Motor neuron (in vitro differentiated cells): ENCODE results near the gene DENND10. TPM values are rescaled to one million over a fixed set of nuclear protein-coding genes. Genes with fewer than 3 reads are reported as not detected.

Source experiments
- ATAC-seq, 8 experiments: fragments of 200-7000 bp; cut with Tn5 transposase; replicated peaks in 6 of 8; 2 replicates each; pipeline ENCODE4 v1.8.0; 2021; ENCODE audit warnings: mild to moderate bottlenecking in 8 of 8, moderate library complexity in 8 of 8
- H3K27ac ChIP-seq, 2 donors: fragments of 250-450 bp; sonication (Bioruptor Pico); 2 replicates each; pipeline ENCODE4 v1.9.0; 2021; ENCODE audit warnings: antibody characterized with exemption in 2 of 2, mild to moderate bottlenecking in 2 of 2, moderate library complexity in 1 of 2
- H3K4me1 ChIP-seq, 2 donors: fragments of 250-450 bp; sonication (Bioruptor Pico); replicated peaks in 1 of 2; 2 replicates each; pipeline ENCODE4 v1.6.1; 2021; ENCODE audit warnings: antibody characterized with exemption in 2 of 2, mild to moderate bottlenecking in 2 of 2, moderate library complexity in 1 of 2
- H3K4me3 ChIP-seq, 5 donors: fragments of 250-450 bp; sonication (Bioruptor Pico); 2 replicates each; pipeline ENCODE4 v1.9.0; 2021; ENCODE audit warnings: antibody characterized with exemption in 5 of 5, mild to moderate bottlenecking in 5 of 5, moderate library complexity in 4 of 5
- WGBS, 10 experiments: fragments of 450-650 bp; shearing (Covaris generic); methylation state at CpG; one replicate each; pipeline ENCODE4 v1.0.0; 2022; 5-methylcytosine and 5-hydroxymethylcytosine counted together
- in situ Hi-C, 9 experiments: fragments of 400-800 bp; cut with MboI; loops; one replicate each; pipeline ENCODE4 v1.15.0; 2021; ENCODE audit warnings: low sequenced_read_pairs in 9 of 9, low pct_unique_long_range_greater_than_20kb in 2 of 9; ENCODE audit not compliant: unreplicated experiment in 9 of 9
- total RNA-seq, 8 experiments: library from RNA; unstranded; fragments of 300-600 nt; gene quantifications; 2 replicates each; pipeline versions ENCODE4 v1.2.3 to v1.2.4, GENCODE V29; 2022

The DENND10 gene, protein sequence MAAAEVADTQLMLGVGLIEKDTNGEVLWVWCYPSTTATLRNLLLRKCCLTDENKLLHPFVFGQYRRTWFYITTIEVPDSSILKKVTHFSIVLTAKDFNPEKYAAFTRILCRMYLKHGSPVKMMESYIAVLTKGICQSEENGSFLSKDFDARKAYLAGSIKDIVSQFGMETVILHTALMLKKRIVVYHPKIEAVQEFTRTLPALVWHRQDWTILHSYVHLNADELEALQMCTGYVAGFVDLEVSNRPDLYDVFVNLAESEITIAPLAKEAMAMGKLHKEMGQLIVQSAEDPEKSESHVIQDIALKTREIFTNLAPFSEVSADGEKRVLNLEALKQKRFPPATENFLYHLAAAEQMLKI
- 10 to 100 TPM; 29.1 to 51.2 (median 39.8) TPM for total RNA-seq

DNA sequence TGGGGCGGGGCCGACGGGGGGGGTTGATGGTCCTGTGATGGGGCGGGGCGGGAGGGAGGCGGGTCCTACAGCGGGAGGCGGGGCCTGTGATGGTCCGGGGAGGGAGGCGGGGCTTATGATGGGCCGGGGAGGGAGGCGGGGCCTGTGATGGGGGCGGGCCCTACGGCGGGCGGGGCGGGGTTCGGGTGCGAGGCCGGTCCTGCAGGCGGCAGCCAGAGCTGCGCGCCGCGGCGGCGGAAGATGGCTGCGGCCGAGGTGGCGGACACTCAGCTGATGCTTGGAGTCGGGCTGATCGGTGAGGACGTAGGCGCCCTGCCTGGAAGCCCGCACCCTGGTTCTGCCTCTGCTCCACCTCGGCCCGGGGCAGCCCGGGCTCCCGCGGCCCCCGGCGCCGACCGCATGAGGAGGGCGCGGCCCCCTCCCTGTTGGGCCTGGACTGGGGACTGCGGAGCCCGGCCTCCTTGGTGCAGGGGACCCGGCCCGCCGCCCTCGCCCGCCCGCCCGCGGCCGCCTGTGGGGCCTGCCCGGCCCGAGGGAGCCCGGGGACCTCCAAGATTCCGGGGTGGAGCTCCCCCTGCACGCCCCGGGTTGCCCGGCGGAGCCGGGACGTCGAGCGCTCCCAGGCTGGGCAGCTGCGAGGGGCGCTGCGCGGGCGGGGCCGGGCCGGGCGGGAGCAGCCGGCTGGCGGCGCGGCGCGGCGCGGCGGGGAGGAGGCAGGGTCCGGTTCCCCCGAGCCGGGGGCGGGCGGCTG, at the start of gene DENND10:
TSS of gene DENND10 (plus strand) at position 211 of the 751 bp plus-strand sequence. CDS start at position 241, 30 bp downstream.
- in situ Hi-C loops = no loop called here
- ATAC-seq = peak; percentile 81 to 89 (median 85)
- WGBS, 10 experiments = 0% methylated on average over 2 to 3 of the region's 91 CpGs; no CpG with 5 or more reads in 8 of the 10 experiments
- Histone ChIP-seq H3K27ac (peak within 1 kb of the TSS; percentile 39 to 82), H3K4me3 (peak within 1 kb of the TSS; percentile 80 to 95 (median 88)), H3K4me1 (peaks cover 0 to 6% of the 10 kb centered on the region in 2 donors)

DNA sequence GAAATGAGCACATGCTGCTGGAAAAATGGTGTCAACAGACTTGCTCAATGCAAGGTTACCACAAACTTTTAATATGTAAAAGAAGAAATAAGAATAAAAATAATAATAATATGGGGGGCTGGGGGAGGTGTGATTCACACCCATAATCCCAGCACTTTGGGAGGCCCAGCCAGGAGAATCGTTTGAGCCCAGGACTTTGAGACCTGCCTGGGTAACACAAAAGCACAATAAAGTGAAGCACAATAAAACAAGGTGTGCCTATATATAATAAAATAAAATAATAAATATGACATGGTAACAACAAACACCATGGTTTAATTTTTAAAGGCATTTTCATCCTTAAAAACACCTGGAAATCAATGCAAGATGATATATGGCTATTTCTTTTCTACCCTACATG, 48.4 kb upstream of the DENND10 start:
- in situ Hi-C loops = no loop called here
- 78 to 100% (median 100%) methylated on average over 1 of the region's 1 CpG; no CpG with 5 or more reads in 4 of the 10 experiments for WGBS, 10 experiments

DNA sequence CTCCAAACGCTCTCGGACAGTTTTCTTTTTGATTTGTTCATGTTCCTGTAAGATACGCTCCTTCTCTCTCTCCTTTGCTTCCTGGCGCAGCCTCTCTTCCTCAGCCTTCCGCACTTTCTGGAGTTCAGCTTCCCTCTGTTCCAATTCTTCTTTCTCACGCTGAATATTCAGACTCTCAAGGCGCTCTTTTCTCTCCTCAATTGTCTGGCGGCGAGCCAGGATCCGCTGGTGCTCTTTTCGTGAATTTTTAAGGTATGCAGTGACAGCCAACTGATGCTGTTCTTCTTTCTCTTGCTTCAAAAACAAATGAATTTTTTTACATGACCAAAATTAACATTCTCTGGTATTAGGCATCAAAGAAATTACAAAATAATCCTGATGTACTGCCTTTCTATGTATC, 45.9 kb upstream of the DENND10 start:
- ATAC-seq = no peak
- WGBS, 10 experiments = 85 to 99% (median 92%) methylated on average over 10 to 11 of the region's 11 CpGs
- H3K4me3 ChIP-seq = no peak overlapping the region
- no peaks in the 10 kb centered on the region for H3K4me1 ChIP-seq
- no peak overlapping the region for H3K27ac ChIP-seq
- in situ Hi-C loops = no loop called here

More for the DNA sequence above, 48.4 kb upstream of the DENND10 start:
- Histone ChIP-seq H3K4me3 (no peak overlapping the region), H3K4me1 (no peaks in the 10 kb centered on the region), H3K27ac (no peak overlapping the region)
- no peak for ATAC-seq

DNA sequence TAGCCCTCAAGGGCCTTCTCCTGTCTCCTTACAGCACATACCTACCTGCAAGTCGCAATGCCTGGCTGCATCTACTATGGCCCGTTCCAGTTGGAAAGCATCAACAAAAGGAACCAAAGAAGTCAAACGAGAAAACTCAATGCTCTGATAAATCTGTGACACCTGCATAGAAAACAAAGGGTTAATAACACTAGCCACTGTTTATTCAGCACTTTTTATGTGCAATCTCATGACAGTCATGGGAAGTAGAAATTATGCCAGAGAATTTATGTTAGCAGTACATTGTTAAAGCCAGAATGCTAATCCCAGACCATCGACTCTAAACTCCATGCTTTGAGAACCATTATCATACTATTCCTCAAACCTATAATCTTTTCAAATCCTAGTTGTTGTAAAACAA, 44.4 kb upstream of the DENND10 start:
- in situ Hi-C loops = no loop called here
- no peak overlapping the region for H3K27ac ChIP-seq
- 40 to 100% (median 93%) methylated on average over 1 to 4 of the region's 4 CpGs for WGBS, 10 experiments
- H3K4me1 ChIP-seq = no peaks in the 10 kb centered on the region
- ATAC-seq = no peak
- no peak overlapping the region for H3K4me3 ChIP-seq

DNA sequence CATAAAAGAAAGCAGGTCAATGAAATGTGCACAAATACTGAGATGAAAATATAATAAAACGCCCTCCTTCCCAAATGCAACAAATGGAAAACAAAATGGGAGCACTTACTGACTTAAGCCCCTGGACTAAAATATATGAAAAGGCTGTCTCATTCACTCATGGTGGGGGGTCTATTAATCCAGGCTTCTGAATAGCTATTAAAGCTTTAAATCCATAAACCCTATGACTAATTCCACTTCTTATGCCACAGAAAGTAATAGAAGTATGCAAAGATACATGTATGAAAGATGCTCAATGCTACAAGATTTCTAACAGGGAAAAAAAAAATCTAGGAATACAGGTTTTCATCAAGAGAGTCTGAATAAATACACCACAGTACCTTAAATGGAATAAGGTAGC, 43.8 kb upstream of the DENND10 start:
- Histone ChIP-seq H3K4me3 (no peak overlapping the region), H3K4me1 (no peaks in the 10 kb centered on the region), H3K27ac (no peak overlapping the region)
- in situ Hi-C loops = no loop called here
- ATAC-seq = no peak
- 60 to 100% (median 100%) methylated on average over 1 of the region's 1 CpG; no CpG with 5 or more reads in 1 of the 10 experiments for WGBS, 10 experiments

DNA sequence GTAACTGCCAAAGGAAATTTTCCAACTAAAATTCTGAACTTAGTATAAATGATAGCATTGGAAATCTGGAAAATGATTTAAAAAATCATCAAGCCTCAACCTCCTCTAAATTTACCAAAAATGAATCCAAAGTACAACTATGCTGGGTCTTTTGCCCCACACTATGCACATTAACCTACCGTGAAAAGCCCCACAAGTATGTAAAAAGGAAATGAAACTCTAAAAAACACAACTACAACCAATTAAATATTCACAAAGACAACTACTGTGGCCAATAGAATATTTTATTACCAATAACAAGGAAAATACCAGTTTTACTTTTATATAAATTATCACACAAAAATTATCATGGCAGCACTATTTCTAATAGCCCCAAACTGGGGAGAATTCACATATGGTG, 42.6 kb upstream of the DENND10 start:
- Histone ChIP-seq H3K4me1 (no peaks in the 10 kb centered on the region), H3K4me3 (no peak overlapping the region), H3K27ac (no peak overlapping the region)
- ATAC-seq = no peak
- WGBS, 10 experiments = 50 to 100% (median 83%) methylated on average over 1 of the region's 1 CpG; no CpG with 5 or more reads in 1 of the 10 experiments
- in situ Hi-C loops = no loop called here

DNA sequence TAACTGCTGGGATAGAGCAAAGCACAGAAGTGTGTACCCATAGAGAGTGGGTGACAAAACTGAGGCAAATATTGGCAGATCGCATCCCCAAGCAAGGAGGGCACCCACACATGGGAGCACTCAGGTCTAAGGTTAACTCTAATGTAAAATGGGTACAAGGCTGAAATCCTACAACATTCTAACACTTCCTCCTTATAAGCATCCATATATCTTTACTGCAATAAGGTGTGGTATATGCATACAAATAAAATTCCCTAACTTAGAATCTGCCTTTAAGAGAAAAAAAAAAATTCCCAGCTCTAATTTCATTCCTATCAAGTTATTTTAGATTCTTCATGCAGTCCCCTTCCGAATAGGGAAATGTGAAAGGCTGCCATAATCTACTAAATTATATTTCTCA, 42.0 kb upstream of the DENND10 start:
- Histone ChIP-seq H3K27ac (no peak overlapping the region), H3K4me1 (no peaks in the 10 kb centered on the region), H3K4me3 (no peak overlapping the region)
- in situ Hi-C loops = no loop called here
- 78 to 100% (median 96%) methylated on average over 1 to 2 of the region's 2 CpGs; no CpG with 5 or more reads in 2 of the 10 experiments for WGBS, 10 experiments
- no peak for ATAC-seq

DNA sequence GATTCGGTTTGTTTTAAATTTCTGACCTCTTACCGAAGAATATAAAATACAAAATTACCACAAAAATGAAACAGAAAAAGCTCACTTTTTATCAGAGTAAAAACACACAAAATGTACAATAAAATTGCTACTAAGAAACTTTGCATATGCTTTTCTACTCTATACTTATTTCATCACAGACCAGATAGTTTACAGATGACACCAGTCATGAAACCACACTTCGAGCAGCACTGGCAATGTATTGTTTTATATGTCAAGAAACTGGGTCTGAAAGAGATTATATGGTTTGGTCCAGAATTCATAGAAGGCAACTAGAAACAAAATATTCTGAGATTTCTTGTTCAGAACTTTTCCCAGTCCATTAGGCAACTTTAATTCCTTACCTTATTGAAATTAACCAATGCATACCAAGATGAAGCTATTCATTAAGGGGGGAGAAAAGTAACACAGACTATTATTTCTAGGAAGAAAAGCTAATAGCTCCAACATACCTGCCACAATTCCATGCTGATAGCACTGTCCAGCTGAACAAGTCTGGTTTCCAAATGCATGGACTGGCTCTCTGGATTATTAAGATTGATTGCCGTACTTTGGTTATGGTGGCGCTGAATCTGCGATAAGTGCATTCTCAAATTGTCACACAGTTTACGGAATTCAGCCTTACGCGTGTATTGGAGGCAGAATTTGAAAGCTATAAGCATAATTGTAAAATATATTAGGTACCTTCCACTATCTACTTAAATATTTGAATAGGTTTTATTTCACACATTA, 33.3 kb upstream of the DENND10 start:
- in situ Hi-C loops = no loop called here
- no peaks in the 10 kb centered on the region for H3K4me1 ChIP-seq
- ATAC-seq = no peak
- no peak overlapping the region for H3K27ac ChIP-seq
- WGBS, 10 experiments = 91 to 100% (median 96%) methylated on average over 5 to 9 of the region's 9 CpGs
- no peak overlapping the region for H3K4me3 ChIP-seq

DNA sequence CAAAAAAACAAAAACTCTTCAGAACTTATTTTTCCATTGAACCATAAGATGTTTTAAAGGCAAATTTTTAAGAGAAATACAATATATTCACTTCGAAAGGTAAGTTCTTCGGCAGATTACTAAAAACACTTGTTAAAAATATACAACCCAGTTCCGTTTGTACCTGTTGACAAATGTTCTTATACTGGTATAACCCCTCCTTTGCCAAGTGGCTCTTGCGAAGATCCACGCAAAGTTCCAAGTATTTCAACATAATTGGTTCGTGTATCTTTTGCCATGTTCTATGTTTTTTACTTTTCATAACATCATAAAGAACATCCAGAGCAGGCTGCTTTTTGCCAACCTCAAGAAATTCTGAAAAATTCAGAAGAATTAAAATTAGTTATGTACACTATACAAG, 30.3 kb upstream of the DENND10 start:
- Histone ChIP-seq H3K4me1 (peaks cover 0 to 2% of the 10 kb centered on the region in 2 donors), H3K27ac (no peak overlapping the region), H3K4me3 (no peak overlapping the region)
- in situ Hi-C loops = no loop called here
- ATAC-seq = no peak
- WGBS, 10 experiments = 39 to 100% (median 90%) methylated on average over 1 to 6 of the region's 6 CpGs

DNA sequence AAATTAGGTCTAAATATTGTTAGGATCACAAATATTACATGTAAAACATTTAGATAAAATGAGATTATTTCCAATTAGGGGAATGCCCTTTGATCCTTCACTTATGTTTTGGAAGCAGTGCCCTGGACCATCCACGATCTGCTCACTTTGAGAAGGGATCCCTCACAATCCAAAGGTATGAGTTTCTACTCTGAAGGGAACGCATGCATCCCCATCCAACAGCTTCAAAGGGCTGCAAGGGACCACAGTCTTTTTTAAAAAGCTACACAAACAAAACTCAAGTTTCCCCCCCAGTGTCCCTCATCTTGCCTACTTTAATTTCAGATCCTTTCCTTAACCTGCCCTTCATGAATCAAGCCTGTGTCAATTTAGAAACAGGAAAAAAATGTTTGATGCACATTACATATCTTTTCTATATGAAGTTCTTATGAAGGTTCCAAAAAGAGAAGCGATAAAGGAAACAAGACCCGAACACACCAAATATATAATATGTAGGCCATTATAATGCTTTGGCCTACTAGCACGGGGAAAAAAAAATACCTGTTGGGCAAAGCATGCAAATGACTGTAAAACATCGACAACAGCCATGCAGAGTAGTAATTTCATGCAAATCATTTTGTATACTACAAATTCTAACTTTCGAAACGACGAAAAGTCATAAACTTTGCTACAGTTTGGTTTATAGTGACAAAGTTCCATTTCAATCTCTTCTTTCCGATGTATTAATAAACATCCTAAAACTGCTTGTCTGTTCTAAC, 25.3 kb upstream of the DENND10 start:
- peaks cover 5 to 8% of the 10 kb centered on the region in 2 donors for H3K4me1 ChIP-seq
- 6 to 70% (median 29%) methylated on average over 6 to 10 of the region's 10 CpGs for WGBS, 10 experiments
- no peak for ATAC-seq
- H3K27ac ChIP-seq = no peak overlapping the region
- in situ Hi-C loops = no loop called here
- peak overlapping the region; percentile 60 to 92 (median 74) for H3K4me3 ChIP-seq

DNA sequence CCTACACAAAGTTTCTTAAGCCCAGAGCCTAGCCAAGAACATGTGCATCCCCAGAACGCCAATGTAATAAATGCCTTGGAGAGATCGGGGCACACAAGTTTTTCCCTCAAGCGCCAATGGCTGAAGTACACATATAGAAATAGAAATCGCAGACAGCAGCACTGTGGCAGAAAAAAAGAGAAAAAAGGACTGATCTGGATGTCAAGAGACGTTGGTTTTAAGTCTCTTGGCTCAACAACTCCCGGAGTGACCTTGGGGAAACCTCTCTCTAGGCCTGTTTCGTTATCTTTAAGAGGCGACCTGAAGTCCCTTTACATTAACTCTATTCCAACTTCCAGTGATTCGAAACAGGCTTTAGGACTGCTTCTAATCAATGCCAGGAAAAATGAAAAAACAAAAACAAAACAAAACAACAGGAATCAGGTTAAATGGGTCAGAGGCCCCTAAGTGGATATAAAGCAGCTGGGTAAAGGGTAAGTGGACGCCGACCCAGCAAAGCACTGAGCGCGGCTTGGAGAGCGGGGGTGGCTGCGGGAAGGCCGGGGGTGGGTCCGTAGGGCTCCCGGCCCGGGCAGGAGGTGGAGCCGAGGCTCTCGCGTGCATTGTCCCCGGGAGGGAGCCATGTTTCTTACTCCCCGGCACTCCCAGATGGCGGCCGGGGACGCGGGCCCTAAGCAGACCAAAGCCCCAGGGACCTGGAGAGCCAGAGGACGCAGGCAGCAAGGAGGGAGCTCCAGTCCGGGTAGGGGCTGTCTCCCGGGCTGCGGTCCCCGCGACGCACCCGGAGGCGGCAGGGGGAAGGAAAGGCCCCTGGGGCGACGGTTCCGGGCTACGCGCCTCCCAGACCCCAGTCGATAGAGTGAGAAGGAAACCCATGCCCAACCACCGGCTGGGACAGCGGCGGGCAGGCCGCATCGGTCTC, 24.1 kb upstream of the DENND10 start:
- ATAC-seq = peak; percentile 36 to 71 (median 54)
- in situ Hi-C loops = no loop called here
- WGBS, 10 experiments = 0 to 4% (median 0%) methylated on average over 1 to 11 of the region's 48 CpGs
- peak overlapping the region; percentile 60 to 92 (median 74) for H3K4me3 ChIP-seq
- H3K27ac ChIP-seq = peak overlapping the region; percentile 84 to 94
- H3K4me1 ChIP-seq = peaks cover 5 to 8% of the 10 kb centered on the region in 2 donors
